MG63 (cell line): ENCODE results near the gene SLC4A9. TPM values are rescaled to one million over a fixed set of nuclear protein-coding genes. Genes with fewer than 3 reads are reported as not detected.
A peak's percentile ranks its signal among the peaks of the same experiment; 100 is the strongest.

Experiments used
- DNase-seq: peaks from one replicate; pipeline ENCODE4 v3.0.0-alpha.2; 2020
- H3K27me3 ChIP-seq: fragments of 250-450 bp; sonication (Bioruptor Pico); 2 replicates; pipeline ENCODE4 v1.5.1; 2020; ENCODE audit warnings: mild to moderate bottlenecking, moderate library complexity
- H3K36me3 ChIP-seq: fragments of 250-450 bp; sonication (Bioruptor Pico); 2 replicates; pipeline ENCODE4 v1.5.1; 2020; ENCODE audit warnings: mild to moderate bottlenecking, moderate library complexity
- H3K4me3 ChIP-seq: fragments of 250-450 bp; sonication (Bioruptor Pico); 2 replicates; pipeline ENCODE4 v1.5.1; 2020; ENCODE audit warnings: mild to moderate bottlenecking, moderate library complexity
- H3K9me3 ChIP-seq: fragments of 250-450 bp; sonication (Bioruptor Pico); 2 replicates; pipeline ENCODE4 v1.5.1; 2020; ENCODE audit warnings: mild to moderate bottlenecking, moderate library complexity
- total RNA-seq: library from RNA; depleted of rRNA; stranded (reverse); fragments of >200 nt; shearing (Covaris generic); gene quantifications from 2 replicates; pipeline ENCODE4 v1.2.3, GENCODE V29; 2014; ENCODE audit warnings: low replicate concordance

Gene SLC4A9
- total RNA-seq, 1 experiment from 2014 or later = not detected

DNA sequence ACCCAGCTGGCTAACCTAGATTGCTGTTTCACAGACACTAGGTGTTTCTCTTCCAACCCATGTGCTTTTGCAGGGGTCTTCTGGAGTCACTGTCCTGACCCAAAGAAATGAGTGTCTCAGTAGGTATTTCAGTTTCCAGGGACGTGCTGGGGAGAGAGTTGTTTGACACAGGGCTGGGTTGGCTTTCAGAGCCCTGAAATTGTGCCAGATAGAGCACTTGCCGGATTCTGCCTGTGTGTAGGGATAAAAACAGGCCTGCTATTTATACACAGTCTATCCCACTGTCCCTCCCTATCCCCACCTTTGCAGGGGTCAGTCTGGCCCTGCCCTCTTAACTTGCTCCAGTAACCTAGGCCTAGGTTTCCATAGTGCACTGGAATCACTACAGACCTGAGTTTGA, 12.6 kb upstream of the SLC4A9 start:
- no peak for DNase-seq
- no peak overlapping the region; the same call in 1 of the 2 replicates for H3K4me3 ChIP-seq
- H3K9me3 ChIP-seq = no peaks in the 10 kb centered on the region
- H3K27me3 ChIP-seq = no peaks in the 10 kb centered on the region
- H3K36me3 ChIP-seq = peaks cover 33% of the 10 kb centered on the region

DNA sequence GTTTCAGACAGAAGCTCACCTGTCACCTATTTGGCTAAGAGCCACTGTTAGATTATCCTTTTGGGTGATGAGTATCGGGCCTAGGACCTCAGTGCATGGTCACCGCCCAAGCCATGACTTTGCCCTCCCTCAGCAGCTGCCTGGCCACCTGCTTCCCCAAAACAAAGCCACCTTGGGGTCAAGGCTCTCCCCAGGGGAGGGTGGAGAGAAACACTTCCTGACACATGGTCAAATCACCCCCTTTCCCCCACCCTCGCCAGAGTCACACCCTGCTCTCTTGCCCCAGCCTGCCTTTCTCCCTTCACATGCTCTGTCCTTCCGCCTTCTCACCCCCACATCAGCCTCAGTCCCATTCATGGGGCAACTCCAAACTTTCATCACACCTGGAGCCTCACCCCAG, 11.9 kb upstream of the SLC4A9 start:
- H3K36me3 ChIP-seq = peaks cover 26% of the 10 kb centered on the region
- no peak overlapping the region for H3K4me3 ChIP-seq
- no peaks in the 10 kb centered on the region for H3K27me3 ChIP-seq
- no peaks in the 10 kb centered on the region for H3K9me3 ChIP-seq
- DNase-seq = no peak

DNA sequence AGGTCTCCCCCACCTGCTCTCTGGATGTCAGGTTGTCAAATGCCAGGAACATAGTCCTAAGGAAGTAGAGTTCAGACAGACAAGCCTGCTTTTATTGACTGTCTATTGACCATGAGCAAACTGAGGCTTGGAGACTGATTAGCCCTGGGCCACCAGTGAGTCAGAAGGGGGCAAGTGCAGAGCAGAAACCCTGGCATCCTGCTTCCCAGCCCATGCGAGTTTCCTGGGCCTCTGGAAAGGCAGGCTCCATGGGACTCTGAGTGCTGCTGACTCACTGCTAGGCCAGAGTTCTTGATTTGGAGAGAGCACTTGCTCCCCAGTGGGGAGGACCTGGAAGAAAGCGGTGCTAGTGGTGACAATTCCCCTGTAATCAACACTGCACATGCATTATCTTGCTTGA, 10.8 kb upstream of the SLC4A9 start:
- peaks cover 14% of the 10 kb centered on the region for H3K36me3 ChIP-seq
- H3K9me3 ChIP-seq = no peaks in the 10 kb centered on the region
- peak; percentile 85 for DNase-seq
- H3K4me3 ChIP-seq = no peak overlapping the region
- H3K27me3 ChIP-seq = no peaks in the 10 kb centered on the region

DNA sequence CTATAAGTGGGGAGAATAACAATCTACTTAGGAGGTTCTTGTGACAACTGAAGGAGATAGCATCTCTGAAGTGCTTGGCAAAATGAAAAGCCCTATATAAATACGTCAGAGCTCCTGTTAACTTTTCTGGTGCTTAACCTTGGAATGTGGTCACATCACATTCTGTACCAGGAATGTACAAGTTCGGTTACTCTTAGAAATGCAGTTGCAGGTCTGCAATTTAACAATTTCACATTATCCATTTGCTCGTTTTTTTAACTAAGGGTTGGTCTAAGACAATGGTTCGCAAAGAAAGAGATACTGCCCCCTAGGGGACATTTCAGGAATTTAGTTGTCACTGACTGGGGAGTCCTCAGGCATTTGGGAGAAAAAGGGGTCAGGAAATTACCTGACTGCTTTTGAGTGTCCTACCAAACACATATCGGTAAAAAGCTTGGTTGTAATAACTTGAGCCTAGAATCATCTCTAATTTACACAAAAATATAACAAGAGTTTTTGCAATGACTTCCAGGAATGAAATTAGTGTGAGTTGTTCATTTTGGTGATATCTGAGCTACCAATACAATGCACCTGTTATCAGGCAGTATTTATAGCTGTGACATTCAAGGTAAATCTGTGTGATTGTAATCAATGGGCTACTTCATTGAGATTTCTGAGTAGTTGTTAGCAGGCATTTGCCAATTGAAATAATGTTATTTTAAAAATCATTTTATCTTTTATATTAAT, 8.2 kb upstream of the SLC4A9 start:
- Histone ChIP-seq H3K27me3 (no peaks in the 10 kb centered on the region), H3K9me3 (no peaks in the 10 kb centered on the region), H3K4me3 (no peak overlapping the region), H3K36me3 (no peaks in the 10 kb centered on the region)
- peak; percentile 20 for DNase-seq

DNA sequence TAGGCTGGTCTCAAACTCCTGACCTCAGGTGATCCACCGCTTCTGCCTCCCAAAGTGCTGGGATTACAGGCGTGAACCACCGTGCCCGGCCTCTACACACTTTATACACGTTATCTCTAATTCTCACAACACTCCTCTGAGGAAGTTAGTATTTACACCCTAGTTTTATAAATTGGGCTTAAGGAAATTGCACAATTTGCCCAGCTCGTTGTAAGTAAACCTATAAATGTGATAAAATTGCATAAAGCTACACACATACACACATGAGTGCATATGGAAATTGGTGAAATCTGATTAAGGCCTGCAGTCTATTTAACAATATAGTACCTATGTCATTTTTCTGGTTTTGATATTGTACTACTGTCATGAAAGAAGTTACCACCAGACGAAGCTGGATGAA, 4.4 kb upstream of the SLC4A9 start:
- no peak for DNase-seq
- Histone ChIP-seq H3K9me3 (no peaks in the 10 kb centered on the region), H3K36me3 (no peaks in the 10 kb centered on the region), H3K27me3 (no peaks in the 10 kb centered on the region), H3K4me3 (no peak overlapping the region)

DNA sequence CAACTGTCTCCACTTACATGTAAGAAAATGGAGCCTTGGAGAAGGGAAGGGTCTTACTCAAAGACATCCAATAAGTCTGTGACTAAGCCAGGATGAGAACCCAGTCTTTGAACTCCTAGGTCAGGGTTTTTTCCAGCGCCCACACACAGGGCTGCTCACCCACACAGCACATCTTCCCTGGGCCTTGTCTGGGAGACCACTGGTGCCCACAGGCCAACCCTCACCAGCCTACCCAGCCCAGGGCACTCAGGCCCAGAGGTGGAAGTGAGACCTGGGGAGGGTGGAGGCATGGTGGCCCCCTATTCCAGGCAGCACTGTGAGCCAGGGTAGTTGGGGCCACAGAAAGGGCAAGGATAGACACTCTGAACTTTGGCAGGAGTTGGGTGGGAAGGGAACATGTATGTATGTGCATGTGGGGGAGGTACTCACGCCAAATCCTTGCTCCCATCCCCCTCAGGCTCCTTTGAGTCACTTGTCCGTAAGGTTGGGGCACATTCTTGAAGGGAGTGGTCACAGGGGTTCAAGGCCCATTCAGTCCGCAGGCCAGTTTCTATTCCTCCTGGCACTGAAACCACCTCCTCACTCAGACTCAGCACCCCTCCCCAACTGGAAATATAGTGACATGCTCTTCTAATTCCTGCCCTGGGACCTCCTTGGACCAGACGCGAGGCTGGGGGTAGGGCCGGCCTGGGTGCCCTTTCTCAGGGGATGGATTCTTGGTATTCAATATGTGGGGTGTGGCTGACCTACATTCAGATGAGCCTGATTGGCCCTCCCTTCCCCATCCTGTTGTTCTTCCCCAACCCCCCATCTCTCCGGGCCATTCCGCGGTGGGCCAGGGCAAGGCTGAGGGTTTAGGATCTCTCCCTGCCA, 2.9 kb upstream of the SLC4A9 start:
- H3K36me3 ChIP-seq = no peaks in the 10 kb centered on the region
- H3K9me3 ChIP-seq = no peaks in the 10 kb centered on the region
- DNase-seq = no peak
- H3K27me3 ChIP-seq = no peaks in the 10 kb centered on the region
- H3K4me3 ChIP-seq = no peak overlapping the region

DNA sequence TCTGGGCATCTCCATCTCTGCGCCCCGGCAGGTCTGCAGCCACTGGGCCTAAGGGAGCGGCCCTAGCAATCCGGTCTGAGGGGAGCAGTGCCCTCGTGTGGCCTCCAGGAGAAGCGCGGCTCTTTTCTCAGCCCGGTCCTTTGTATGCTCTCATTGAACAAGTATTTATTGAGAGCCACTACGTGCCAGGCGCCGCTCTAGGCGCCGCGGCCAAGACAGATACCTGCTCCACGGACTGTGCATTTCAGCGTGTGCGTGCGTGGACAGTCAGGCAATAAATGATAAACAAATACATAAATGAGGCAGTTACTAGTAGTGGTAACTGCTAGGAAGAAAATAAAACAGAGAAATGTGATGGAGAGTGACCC, 2.3 kb upstream of the SLC4A9 start:
- DNase-seq = peak; percentile 87
- no peaks in the 10 kb centered on the region for H3K36me3 ChIP-seq
- H3K9me3 ChIP-seq = no peaks in the 10 kb centered on the region
- H3K4me3 ChIP-seq = peak overlapping the region; percentile 10; the same call in 1 of the 2 replicates
- H3K27me3 ChIP-seq = no peaks in the 10 kb centered on the region

DNA sequence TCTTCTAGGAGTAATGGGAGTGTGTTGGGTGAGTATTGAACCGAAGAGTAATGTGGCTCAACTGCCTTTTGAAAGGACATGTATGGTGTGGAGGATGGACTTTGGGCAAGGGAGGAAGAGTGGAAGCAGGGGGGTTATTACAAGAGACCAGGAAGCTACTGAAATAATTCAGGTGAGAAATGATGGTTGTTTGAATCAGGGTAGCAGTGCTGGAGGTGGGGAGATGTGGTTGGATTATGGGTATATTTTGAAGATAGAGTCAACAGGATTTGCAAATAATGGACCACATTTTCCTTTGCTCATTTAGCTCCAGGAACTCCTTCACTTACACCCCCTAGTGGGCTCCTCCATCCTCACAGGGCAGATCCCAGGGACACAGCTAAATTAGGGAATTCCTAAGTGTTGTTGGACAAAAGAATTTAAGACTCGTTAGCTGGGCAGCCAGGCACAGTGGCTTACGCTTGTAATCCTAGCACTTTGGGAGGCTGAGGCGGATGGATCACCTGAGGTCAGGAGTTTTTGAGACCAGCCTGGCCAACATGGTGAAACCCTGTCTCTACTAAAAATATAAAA, 1.2 kb upstream of the SLC4A9 start:
- no peak overlapping the region for H3K4me3 ChIP-seq
- H3K9me3 ChIP-seq = no peaks in the 10 kb centered on the region
- no peaks in the 10 kb centered on the region for H3K36me3 ChIP-seq
- peak; percentile 30 for DNase-seq
- H3K27me3 ChIP-seq = no peaks in the 10 kb centered on the region

DNA sequence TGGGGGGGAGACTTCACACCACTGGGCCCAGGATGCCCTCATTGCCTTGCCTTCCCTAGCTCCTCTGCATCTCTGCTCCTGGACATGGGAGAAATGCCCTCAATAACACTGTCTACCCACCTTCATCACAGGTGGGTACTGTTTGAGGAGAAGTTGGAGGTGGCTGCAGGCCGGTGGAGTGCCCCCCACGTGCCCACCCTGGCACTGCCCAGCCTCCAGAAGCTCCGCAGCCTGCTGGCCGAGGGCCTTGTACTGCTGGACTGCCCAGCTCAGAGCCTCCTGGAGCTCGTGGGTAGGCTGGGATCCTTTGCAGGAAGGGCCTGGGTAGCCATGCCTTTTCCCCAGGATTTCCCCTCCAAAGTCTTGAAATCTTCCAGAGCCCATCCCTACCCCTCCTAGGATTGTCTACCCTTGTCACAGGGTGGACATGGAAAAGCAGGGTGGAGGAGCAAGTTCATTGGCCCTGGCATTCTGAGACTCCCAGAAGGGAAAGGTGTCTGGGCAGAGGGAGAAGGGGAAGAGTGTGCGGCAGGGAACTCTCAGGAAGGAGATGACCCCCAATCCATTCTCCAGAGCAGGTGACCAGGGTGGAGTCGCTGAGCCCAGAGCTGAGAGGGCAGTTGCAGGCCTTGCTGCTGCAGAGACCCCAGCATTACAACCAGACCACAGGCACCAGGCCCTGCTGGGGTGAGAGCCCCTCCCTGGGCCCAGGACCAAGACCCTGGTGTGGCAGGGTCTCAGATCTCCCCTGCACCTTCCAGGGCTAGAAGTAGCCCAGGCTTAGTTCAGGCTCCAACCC, 886 bp downstream of the SLC4A9 start:
- DNase-seq = no peak
- Histone ChIP-seq H3K36me3 (no peaks in the 10 kb centered on the region), H3K27me3 (no peaks in the 10 kb centered on the region), H3K9me3 (no peaks in the 10 kb centered on the region), H3K4me3 (no peak overlapping the region)

DNA sequence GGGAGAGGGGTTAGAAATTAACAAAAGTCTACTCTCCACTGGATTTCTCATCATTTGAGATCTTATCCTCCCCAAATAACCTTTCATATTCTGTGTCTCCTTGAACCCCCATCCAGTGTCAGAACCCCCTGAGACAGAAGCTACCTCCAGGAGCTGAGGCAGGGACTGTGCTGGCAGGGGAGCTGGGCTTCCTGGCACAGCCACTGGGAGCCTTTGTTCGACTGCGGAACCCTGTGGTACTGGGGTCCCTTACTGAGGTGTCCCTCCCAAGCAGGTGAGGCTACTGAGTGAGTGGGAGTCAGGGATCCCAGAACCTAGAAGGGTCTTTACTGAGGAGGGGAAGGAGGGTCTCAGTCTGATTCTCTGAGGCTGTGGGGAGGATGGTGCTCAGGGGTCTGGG, 1.9 kb downstream of the SLC4A9 start:
- Histone ChIP-seq H3K36me3 (no peaks in the 10 kb centered on the region), H3K27me3 (no peaks in the 10 kb centered on the region), H3K4me3 (no peak overlapping the region), H3K9me3 (no peaks in the 10 kb centered on the region)
- no peak for DNase-seq

DNA sequence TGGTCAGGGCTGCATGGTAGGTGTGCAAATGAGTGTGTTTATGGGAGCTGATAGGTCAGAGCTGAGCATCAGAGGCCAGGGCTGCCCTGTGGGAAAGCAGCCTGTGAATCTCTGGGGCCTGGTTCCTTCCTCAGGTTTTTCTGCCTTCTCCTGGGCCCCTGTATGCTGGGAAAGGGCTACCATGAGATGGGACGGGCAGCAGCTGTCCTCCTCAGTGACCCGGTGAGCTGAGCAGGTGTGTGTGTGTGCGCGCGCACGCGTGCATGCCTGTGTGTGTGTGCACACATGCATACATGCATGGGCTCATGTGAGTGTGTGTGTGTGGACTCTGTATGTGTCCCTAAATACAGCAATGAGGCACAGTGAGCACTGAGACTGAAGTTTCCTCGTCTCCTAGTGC, 2.3 kb downstream of the SLC4A9 start:
- H3K9me3 ChIP-seq = no peaks in the 10 kb centered on the region
- H3K4me3 ChIP-seq = no peak overlapping the region
- no peak for DNase-seq
- no peaks in the 10 kb centered on the region for H3K27me3 ChIP-seq
- H3K36me3 ChIP-seq = no peaks in the 10 kb centered on the region

DNA sequence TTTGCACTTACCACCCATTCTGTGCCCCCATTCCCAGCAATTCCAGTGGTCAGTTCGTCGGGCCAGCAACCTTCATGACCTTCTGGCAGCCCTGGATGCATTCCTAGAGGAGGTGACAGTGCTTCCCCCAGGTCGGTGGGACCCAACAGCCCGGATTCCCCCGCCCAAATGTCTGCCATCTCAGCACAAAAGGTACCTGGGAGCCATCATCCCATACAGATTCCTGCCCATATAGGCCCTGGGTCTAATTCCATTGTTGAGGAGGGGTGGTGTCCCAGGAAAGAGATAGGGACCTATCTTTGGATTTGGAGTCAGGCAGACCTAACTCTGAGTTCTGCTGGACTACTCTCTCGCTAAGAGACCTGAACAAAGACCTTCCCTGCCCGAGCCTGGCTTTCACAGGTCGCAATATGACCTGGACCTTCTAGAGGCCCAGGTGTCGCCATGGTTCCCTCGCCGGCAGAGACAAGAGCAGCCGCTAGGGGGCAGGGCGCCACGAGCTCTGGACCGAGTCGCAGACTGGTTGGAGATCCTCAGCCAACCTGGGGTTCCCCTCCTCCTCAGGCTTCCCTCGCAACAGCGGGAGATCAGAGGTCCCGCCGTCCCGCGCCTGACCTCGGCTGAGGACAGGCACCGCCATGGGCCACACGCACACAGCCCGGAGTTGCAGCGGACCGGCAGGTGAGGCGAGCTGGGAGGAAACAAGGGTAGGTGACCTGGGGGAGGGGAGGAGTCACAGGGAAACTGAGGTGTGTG, 3.1 kb downstream of the SLC4A9 start:
- DNase-seq = peak; percentile 53
- Histone ChIP-seq H3K9me3 (no peaks in the 10 kb centered on the region), H3K4me3 (no peak overlapping the region), H3K36me3 (no peaks in the 10 kb centered on the region), H3K27me3 (no peaks in the 10 kb centered on the region)

DNA sequence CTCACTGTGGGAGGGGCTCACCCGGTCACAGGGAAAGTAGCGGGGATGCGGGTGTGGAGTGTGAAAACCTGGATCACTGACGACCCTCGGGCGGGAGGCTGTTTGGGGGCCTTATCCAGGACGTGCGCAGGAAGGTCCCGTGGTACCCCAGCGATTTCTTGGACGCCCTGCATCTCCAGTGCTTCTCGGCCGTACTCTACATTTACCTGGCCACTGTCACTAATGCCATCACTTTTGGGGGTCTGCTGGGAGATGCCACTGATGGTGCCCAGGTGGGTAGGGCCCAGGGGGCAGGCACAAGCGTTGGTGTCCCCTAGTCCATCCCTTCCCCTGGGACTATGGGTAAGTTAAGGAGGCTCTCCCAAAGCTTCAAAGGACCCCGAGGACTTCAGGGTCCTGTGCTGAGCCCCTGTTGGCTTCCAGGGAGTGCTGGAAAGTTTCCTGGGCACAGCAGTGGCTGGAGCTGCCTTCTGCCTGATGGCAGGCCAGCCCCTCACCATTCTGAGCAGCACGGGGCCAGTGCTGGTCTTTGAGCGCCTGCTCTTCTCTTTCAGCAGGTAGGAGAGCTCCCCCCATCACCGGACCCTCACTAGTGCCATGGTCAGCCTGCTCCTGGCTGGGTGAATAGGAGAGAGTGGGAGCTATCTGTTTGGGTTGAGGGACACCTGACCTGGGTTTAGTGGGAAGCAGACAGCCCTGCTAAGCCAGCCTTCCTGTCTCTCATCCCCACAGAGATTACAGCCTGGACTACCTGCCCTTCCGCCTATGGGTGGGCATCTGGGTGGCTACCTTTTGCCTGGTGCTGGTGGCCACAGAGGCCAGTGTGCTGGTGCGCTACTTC, 3.9 kb downstream of the SLC4A9 start:
- no peak overlapping the region for H3K4me3 ChIP-seq
- no peaks in the 10 kb centered on the region for H3K36me3 ChIP-seq
- no peaks in the 10 kb centered on the region for H3K9me3 ChIP-seq
- no peaks in the 10 kb centered on the region for H3K27me3 ChIP-seq
- DNase-seq = no peak

DNA sequence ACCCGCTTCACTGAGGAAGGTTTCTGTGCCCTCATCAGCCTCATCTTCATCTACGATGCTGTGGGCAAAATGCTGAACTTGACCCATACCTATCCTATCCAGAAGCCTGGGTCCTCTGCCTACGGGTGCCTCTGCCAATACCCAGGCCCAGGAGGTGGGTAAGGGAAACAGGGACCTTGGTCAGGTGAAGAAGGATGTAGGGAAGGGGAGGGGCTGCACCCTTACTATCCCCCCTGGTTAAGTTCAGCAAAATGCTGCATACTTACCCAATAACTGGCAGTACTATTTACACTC, 4.4 kb downstream of the SLC4A9 start:
- no peak for DNase-seq
- H3K27me3 ChIP-seq = no peaks in the 10 kb centered on the region
- no peak overlapping the region for H3K4me3 ChIP-seq
- no peaks in the 10 kb centered on the region for H3K9me3 ChIP-seq
- no peaks in the 10 kb centered on the region for H3K36me3 ChIP-seq

DNA sequence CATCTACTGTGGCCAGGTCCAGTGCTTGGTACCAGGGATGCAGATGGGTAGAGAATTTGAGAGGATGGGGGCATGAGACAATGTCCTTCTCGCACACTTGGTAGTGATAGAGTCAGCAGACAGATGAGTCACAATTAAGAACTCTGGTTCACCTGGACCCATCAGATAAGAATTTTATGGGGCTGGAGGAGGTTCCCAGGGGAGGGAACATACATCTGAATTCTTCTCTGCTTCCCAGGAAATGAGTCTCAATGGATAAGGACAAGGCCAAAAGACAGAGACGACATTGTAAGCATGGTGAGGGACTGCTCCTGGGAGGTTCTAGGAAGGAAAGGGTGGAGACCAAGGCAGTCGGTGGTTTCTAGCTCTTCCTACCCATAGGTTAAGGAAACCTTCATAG, 5.3 kb downstream of the SLC4A9 start:
- Histone ChIP-seq H3K36me3 (no peaks in the 10 kb centered on the region), H3K9me3 (no peaks in the 10 kb centered on the region), H3K27me3 (no peaks in the 10 kb centered on the region), H3K4me3 (no peak overlapping the region)
- DNase-seq = no peak

DNA sequence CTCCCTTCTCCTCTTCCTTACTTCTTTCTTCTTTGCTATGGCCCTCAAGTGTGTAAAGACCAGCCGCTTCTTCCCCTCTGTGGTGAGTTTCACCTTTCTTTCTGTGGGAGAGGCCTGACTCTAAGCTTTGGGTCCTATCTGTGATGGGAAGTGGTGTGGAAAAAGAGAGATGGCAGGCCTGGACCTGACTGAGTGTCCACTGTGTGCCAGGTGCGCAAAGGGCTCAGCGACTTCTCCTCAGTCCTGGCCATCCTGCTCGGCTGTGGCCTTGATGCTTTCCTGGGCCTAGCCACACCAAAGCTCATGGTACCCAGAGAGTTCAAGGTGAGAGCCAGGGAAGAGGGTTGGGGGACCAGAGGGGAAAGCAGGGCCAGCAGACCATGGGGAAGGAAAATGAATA, 5.9 kb downstream of the SLC4A9 start:
- Histone ChIP-seq H3K9me3 (no peaks in the 10 kb centered on the region), H3K27me3 (no peaks in the 10 kb centered on the region), H3K4me3 (no peak overlapping the region), H3K36me3 (no peaks in the 10 kb centered on the region)
- no peak for DNase-seq
